ENCODE measurements around the gene CGB7. TPM values are rescaled to one million over a fixed set of nuclear protein-coding genes. Genes with fewer than 3 reads are reported as not detected.
A peak's percentile ranks its signal among the peaks of the same experiment; 100 is the strongest.
"Not testable (repeated sequence)": the region's sequence is repeated elsewhere in the genome, so short reads cannot be mapped to it uniquely, and the experiment has no call there.

CGB7 gene
- total RNA-seq, 1 donor from 2014 or later = 1.8 TPM

GRCh38 chr19:49019242-49019932 lies 38.2 kb downstream of the CGB7 start:
- no peak for DNase-seq (ENCODE audit: low read depth)
- TF ChIP-seq, protein P1, sequence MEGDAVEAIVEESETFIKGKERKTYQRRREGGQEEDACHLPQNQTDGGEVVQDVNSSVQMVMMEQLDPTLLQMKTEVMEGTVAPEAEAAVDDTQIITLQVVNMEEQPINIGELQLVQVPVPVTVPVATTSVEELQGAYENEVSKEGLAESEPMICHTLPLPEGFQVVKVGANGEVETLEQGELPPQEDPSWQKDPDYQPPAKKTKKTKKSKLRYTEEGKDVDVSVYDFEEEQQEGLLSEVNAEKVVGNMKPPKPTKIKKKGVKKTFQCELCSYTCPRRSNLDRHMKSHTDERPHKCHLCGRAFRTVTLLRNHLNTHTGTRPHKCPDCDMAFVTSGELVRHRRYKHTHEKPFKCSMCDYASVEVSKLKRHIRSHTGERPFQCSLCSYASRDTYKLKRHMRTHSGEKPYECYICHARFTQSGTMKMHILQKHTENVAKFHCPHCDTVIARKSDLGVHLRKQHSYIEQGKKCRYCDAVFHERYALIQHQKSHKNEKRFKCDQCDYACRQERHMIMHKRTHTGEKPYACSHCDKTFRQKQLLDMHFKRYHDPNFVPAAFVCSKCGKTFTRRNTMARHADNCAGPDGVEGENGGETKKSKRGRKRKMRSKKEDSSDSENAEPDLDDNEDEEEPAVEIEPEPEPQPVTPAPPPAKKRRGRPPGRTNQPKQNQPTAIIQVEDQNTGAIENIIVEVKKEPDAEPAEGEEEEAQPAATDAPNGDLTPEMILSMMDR (conservative IDR thresholded peaks at IDR 0.05; ENCODE audit: low read depth, low read length) = peak; percentile 19

GRCh38 chr19:49018388-49019241 lies 38.9 kb downstream of the CGB7 start:
- not testable (repeated sequence) for DNase-seq (ENCODE audit: low read depth)
- peak overlapping the region; percentile 48 for H3K4me3 ChIP-seq (ENCODE audit: low read depth, low read length)

More at GRCh38 chr19:49019242-49019932, 38.2 kb downstream of the CGB7 start:
- H3K4me3 ChIP-seq (ENCODE audit: low read depth, low read length) = peak overlapping the region; percentile 48

GRCh38 chr19:49017666-49018351 lies 39.7 kb downstream of the CGB7 start:
- TF ChIP-seq, protein P1 (conservative IDR thresholded peaks at IDR 0.05; ENCODE audit: low read depth, low read length) = peak; percentile 45
- peak overlapping the region; percentile 48 for H3K4me3 ChIP-seq (ENCODE audit: low read depth, low read length)
- no peak for DNase-seq (ENCODE audit: low read depth)

GRCh38 chr19:49017041-49017665 lies 40.4 kb downstream of the CGB7 start, which contains the start of gene LHB:
Gene LHB (minus strand): TSS chr19:49017091. CDS start chr19:49017081, 10 bp downstream.
- peak within 1 kb of the TSS; percentile 48 for H3K4me3 ChIP-seq (ENCODE audit: low read depth, low read length)
- DNase-seq (ENCODE audit: low read depth) = no peak
- TF ChIP-seq, protein P1 (conservative IDR thresholded peaks at IDR 0.05; ENCODE audit: low read depth, low read length) = no peak

- TF ChIP-seq, protein P1 (conservative IDR thresholded peaks at IDR 0.05; ENCODE audit: low read depth, low read length) = no peak
- no peak overlapping the region for H3K4me3 ChIP-seq (ENCODE audit: low read depth, low read length)
- no peak for DNase-seq (ENCODE audit: low read depth)
Observed at GRCh38 chr19:49016067-49016839, 41.3 kb downstream of the CGB7 start.

- H3K4me3 ChIP-seq (ENCODE audit: low read depth, low read length) = no peak overlapping the region
- DNase-seq (ENCODE audit: low read depth) = no peak
- TF ChIP-seq, protein P1 (conservative IDR thresholded peaks at IDR 0.05; ENCODE audit: low read depth, low read length) = no peak
Observed at GRCh38 chr19:49014870-49015255, 42.7 kb downstream of the CGB7 start.

All from epithelial cell of proximal tubule (primary cell).